HL-60 (cell line): ENCODE measurements around the gene TBC1D1.

Experiments
- DNase-seq, 2 experiments: peaks; one replicate each; pipeline ENCODE4 v3.0.0-alpha.2; 2010 to 2020; ENCODE audit warnings: low read depth in 1 of 2, low spot score in 1 of 2
- H3K27ac ChIP-seq: fragments of 250-450 bp; sonication (Bioruptor Pico); replicated peaks from 2 replicates; pipeline ENCODE4 v1.5.1; 2020; ENCODE audit warnings: mild to moderate bottlenecking, moderate library complexity
- H3K27me3 ChIP-seq: fragments of 250-450 bp; sonication (Bioruptor Pico); 2 replicates; pipeline ENCODE4 v1.5.1; 2021; ENCODE audit warnings: mild to moderate bottlenecking, moderate library complexity; ENCODE audit not compliant: insufficient read depth, poor library complexity, severe bottlenecking
- H3K4me3 ChIP-seq: replicated peaks from 2 replicates; pipeline ENCODE4 v1.5.1; 2011; ENCODE audit warnings: mild to moderate bottlenecking, control low read depth, low read length; ENCODE audit not compliant: insufficient read depth
- GABPA ChIP-seq: IDR thresholded peaks from 2 replicates; pipeline ENCODE4 v1.6.1; 2012; ENCODE audit warnings: low read depth
- POLR2AphosphoS5 ChIP-seq: IDR thresholded peaks from 2 replicates; pipeline ENCODE4 v1.6.1; 2012; ENCODE audit warnings: low read depth
- SPI1 ChIP-seq: IDR thresholded peaks from 2 replicates; pipeline ENCODE4 v1.6.1; 2012; ENCODE audit warnings: low read depth, mild to moderate bottlenecking, borderline replicate concordance
- TF ChIP-seq, protein P1 (sequence below): IDR thresholded peaks from one replicate; pipeline ENCODE4 v1.5.1; 2011; ENCODE audit warnings: low read length, control low read depth, inconsistent platforms; ENCODE audit not compliant: insufficient read depth
- TF ChIP-seq, protein P2 (sequence below): IDR thresholded peaks from 2 replicates; pipeline ENCODE4 v1.6.1; 2012; ENCODE audit warnings: low read depth; ENCODE audit not compliant: insufficient replicate concordance

The TBC1D1 gene

DNA sequence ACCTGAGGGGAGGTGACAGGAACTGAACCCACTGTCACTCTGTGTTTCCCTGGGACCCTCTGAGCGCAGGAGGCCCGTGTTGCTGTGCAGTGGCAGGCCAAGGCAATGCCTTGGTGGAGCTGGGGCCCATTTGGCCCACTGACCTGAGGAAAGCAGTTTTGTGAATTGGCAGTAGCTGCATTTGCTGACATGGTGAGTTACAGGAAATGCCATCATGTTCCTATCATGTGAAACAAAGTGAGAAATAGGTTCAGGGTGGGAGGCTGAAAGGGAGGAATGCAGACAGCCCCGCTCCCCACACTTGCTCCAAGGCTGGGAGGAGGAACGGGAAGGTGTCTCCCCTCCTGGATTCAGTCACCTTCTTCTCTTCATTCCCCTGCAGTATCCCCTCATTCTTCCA lies 215.4 kb downstream of the TBC1D1 start:
- no peaks in the 10 kb centered on the region for H3K27me3 ChIP-seq
- H3K4me3 ChIP-seq = no peak overlapping the region
- no peak for DNase-seq
- no peak overlapping the region for H3K27ac ChIP-seq
- TF ChIP-seq, protein P1, sequence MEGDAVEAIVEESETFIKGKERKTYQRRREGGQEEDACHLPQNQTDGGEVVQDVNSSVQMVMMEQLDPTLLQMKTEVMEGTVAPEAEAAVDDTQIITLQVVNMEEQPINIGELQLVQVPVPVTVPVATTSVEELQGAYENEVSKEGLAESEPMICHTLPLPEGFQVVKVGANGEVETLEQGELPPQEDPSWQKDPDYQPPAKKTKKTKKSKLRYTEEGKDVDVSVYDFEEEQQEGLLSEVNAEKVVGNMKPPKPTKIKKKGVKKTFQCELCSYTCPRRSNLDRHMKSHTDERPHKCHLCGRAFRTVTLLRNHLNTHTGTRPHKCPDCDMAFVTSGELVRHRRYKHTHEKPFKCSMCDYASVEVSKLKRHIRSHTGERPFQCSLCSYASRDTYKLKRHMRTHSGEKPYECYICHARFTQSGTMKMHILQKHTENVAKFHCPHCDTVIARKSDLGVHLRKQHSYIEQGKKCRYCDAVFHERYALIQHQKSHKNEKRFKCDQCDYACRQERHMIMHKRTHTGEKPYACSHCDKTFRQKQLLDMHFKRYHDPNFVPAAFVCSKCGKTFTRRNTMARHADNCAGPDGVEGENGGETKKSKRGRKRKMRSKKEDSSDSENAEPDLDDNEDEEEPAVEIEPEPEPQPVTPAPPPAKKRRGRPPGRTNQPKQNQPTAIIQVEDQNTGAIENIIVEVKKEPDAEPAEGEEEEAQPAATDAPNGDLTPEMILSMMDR = no peak
- TF ChIP-seq, protein P2, sequence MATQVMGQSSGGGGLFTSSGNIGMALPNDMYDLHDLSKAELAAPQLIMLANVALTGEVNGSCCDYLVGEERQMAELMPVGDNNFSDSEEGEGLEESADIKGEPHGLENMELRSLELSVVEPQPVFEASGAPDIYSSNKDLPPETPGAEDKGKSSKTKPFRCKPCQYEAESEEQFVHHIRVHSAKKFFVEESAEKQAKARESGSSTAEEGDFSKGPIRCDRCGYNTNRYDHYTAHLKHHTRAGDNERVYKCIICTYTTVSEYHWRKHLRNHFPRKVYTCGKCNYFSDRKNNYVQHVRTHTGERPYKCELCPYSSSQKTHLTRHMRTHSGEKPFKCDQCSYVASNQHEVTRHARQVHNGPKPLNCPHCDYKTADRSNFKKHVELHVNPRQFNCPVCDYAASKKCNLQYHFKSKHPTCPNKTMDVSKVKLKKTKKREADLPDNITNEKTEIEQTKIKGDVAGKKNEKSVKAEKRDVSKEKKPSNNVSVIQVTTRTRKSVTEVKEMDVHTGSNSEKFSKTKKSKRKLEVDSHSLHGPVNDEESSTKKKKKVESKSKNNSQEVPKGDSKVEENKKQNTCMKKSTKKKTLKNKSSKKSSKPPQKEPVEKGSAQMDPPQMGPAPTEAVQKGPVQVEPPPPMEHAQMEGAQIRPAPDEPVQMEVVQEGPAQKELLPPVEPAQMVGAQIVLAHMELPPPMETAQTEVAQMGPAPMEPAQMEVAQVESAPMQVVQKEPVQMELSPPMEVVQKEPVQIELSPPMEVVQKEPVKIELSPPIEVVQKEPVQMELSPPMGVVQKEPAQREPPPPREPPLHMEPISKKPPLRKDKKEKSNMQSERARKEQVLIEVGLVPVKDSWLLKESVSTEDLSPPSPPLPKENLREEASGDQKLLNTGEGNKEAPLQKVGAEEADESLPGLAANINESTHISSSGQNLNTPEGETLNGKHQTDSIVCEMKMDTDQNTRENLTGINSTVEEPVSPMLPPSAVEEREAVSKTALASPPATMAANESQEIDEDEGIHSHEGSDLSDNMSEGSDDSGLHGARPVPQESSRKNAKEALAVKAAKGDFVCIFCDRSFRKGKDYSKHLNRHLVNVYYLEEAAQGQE = no peak
- TF ChIP-seq SPI1 (no peak), POLR2AphosphoS5 (no peak), GABPA (no peak)

DNA sequence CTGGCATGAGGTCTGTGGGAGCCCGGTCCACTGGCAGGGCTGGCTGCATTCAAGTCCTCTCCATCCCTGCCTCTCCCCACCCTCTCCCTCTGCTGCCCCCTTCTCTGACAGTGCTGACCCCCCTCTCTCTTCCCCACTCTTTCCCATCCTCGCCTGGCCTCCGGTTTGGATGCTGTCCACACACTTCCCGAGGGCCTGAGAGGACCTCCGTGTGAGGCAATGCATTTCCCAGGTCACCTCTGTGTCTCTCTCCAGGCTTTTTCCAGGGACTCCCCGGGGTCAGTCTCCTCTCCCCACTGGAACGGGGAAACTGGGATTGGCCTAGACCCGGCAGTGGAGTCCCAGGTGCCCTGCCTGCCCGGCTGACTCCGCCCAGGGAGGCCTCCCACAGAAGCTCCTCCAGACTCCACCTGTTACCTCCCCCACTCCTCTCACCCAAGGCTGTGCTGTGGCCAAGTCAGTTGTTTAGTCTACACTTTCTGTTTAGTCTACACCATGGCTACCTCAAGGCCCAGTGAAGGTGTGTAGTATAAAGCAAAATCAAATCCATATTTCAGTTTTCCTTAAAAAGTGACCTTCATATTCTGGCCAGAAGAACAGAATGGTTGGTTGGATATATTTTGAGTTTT lies 216.1 kb downstream of the TBC1D1 start:
- TF ChIP-seq GABPA = no peak
- TF ChIP-seq, protein P2 = no peak
- TF ChIP-seq, protein P1 = no peak
- no peak for TF ChIP-seq POLR2AphosphoS5
- no peak for TF ChIP-seq SPI1
- Histone ChIP-seq H3K27me3 (no peaks in the 10 kb centered on the region), H3K4me3 (no peak overlapping the region), H3K27ac (no peak overlapping the region)
- no peak for DNase-seq

DNA sequence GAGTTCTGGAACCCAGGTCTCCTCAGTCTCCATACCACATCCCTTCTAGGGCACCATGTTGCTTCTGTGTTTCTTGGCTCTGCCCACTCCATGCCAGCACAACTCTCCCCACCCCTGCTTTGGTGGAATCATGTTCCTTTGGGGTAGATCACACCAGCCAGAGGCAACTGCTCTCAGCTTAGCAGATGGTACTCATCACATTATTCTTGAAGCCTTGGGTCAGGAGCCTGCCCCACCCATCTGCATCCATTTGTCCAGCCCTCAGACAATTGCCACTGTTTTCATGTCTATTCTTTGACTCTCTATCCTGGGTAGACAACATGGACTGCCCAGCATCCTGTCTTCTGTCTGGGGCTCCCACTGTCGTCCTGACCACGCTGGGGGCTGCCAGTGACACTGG lies 216.9 kb downstream of the TBC1D1 start:
- TF ChIP-seq, protein P2 = no peak
- Histone ChIP-seq H3K4me3 (no peak overlapping the region), H3K27ac (no peak overlapping the region), H3K27me3 (no peaks in the 10 kb centered on the region)
- no peak for DNase-seq
